Ishikawa (cell line): ENCODE data around the gene BRCC3.
A peak's percentile ranks its signal among the peaks of the same experiment; 100 is the strongest.

ENCODE experiments used
- CEBPB ChIP-seq: IDR thresholded peaks from 2 replicates; pipeline ENCODE4 v1.6.1; 2012
- CREB1 ChIP-seq: IDR thresholded peaks from 2 replicates; pipeline ENCODE4 v1.6.1; 2012; ENCODE audit warnings: low read depth
- EGR1 ChIP-seq: IDR thresholded peaks from 2 replicates; pipeline ENCODE4 v1.6.1; 2012
- EP300 ChIP-seq: IDR thresholded peaks from 2 replicates; pipeline ENCODE4 v1.6.1; 2012; ENCODE audit warnings: borderline replicate concordance
- FOXM1 ChIP-seq: IDR thresholded peaks from 2 replicates; pipeline ENCODE4 v1.6.1; 2012; ENCODE audit warnings: low read depth, borderline replicate concordance
- MAX ChIP-seq: IDR thresholded peaks from 2 replicates; pipeline ENCODE4 v1.6.1; 2012
- NFIC ChIP-seq: IDR thresholded peaks from 2 replicates; pipeline ENCODE4 v1.6.1; 2012
- RAD21 ChIP-seq: IDR thresholded peaks from 2 replicates; pipeline ENCODE4 v1.6.1; 2012; ENCODE audit warnings: low read depth
- REST ChIP-seq: IDR thresholded peaks from 2 replicates; pipeline ENCODE4 v1.6.1; 2012; ENCODE audit warnings: low read depth, mild to moderate bottlenecking
- TAF1 ChIP-seq: IDR thresholded peaks from 2 replicates; pipeline ENCODE4 v1.6.1; 2012; ENCODE audit warnings: low read depth, mild to moderate bottlenecking
- TCF12 ChIP-seq: IDR thresholded peaks from 2 replicates; pipeline ENCODE4 v1.6.1; 2012; ENCODE audit warnings: low read depth
- TEAD4 ChIP-seq: IDR thresholded peaks from 2 replicates; pipeline ENCODE4 v1.6.1; 2012
- USF1 ChIP-seq: IDR thresholded peaks from 2 replicates; pipeline ENCODE4 v1.6.1; 2012
- YY1 ChIP-seq: IDR thresholded peaks from 2 replicates; pipeline ENCODE4 v1.6.1; 2012; ENCODE audit warnings: low read depth
- ZBTB7A ChIP-seq: IDR thresholded peaks from 2 replicates; pipeline ENCODE4 v1.6.1; 2012; ENCODE audit warnings: low read depth

Gene BRCC3

GRCh38 chrX:155026420-155026726 is 44.9 kb upstream of the BRCC3 start:
- TF ChIP-seq TEAD4 (peak; percentile 1; the same call in 1 of the 2 replicates), RAD21 (no peak)

GRCh38 chrX:155026727-155027508 is 44.4 kb upstream of the BRCC3 start, which contains the start of gene FUNDC2:
TSS of gene FUNDC2 (plus strand) at chrX:155026844. CDS start at chrX:155026939, 95 bp downstream.
- TF ChIP-seq REST: no peak
- TF ChIP-seq ZBTB7A: no peak
- TF ChIP-seq YY1: peak; percentile 78
- peak; percentile 90 for TF ChIP-seq MAX
- no peak for TF ChIP-seq EP300
- 0 out of 2 replicates have a peak, but pooled peaks have one; percentile 28 for TF ChIP-seq FOXM1
- peak; percentile 83 for TF ChIP-seq USF1
- peak; percentile 47; the same call in 1 of the 2 replicates for TF ChIP-seq TCF12
- TF ChIP-seq CEBPB: no peak
- TF ChIP-seq EGR1: no peak
- TF ChIP-seq NFIC: no peak
- TF ChIP-seq TEAD4: no peak
- peak; percentile 58 for TF ChIP-seq CREB1
- TF ChIP-seq RAD21: no peak
- 0 out of 2 replicates have a peak, but pooled peaks have one; percentile 2 for TF ChIP-seq TAF1

GRCh38 chrX:155027509-155028066 is 43.7 kb upstream of the BRCC3 start:
- TF ChIP-seq USF1 (no peak), EGR1 (no peak), EP300 (no peak), TAF1 (no peak), RAD21 (no peak), CREB1 (no peak), MAX (no peak), TEAD4 (no peak), YY1 (no peak), ZBTB7A (no peak)

- no peak for TF ChIP-seq TEAD4
- no peak for TF ChIP-seq USF1
- TF ChIP-seq CREB1: no peak
- TF ChIP-seq EGR1: no peak
- no peak for TF ChIP-seq TCF12
- TF ChIP-seq TAF1: no peak
- TF ChIP-seq YY1: no peak
- TF ChIP-seq FOXM1: no peak
- TF ChIP-seq NFIC: no peak
- TF ChIP-seq ZBTB7A: no peak
- no peak for TF ChIP-seq EP300
- no peak for TF ChIP-seq REST
- TF ChIP-seq CEBPB: no peak
- TF ChIP-seq MAX: no peak
- no peak for TF ChIP-seq RAD21
Measured at GRCh38 chrX:155028129-155028528, 43.2 kb upstream of the BRCC3 start.

GRCh38 chrX:155028877-155029291 is 42.4 kb upstream of the BRCC3 start:
- no peak for TF ChIP-seq RAD21
- TF ChIP-seq FOXM1: no peak
- TF ChIP-seq CEBPB: no peak
- no peak for TF ChIP-seq EP300
- no peak for TF ChIP-seq USF1
- TF ChIP-seq ZBTB7A: no peak
- TF ChIP-seq NFIC: no peak
- TF ChIP-seq MAX: no peak
- no peak for TF ChIP-seq EGR1
- TF ChIP-seq TEAD4: no peak
- TF ChIP-seq CREB1: no peak
- TF ChIP-seq TCF12: no peak
- TF ChIP-seq YY1: no peak
- TF ChIP-seq TAF1: no peak
- TF ChIP-seq REST: no peak
